Spleen (tissue), 11 donors: ENCODE results near the gene HS2ST1. TPM values are rescaled to one million over a fixed set of nuclear protein-coding genes. Genes with fewer than 3 reads are reported as not detected.
"Not testable (repeated sequence)": the region's sequence is repeated elsewhere in the genome, so short reads cannot be mapped to it uniquely, and the experiment has no call there.

ENCODE experiments used
- DNase-seq: peaks from one replicate; pipeline ENCODE4 v3.0.0-alpha.2; 2020
- H3K27ac ChIP-seq, 8 donors: fragments of 200-600 bp; sonication (generic) in 7 of 8; 1 replicate in 4 of 8; 2 replicates in 4 of 8; pipeline versions ENCODE4 v1.5.0 to v1.8.0; 2016 to 2021; ENCODE audit warnings: inconsistent platforms in 4 of 8, mild to moderate bottlenecking in 4 of 8, moderate library complexity in 1 of 8
- H3K27me3 ChIP-seq, 7 donors: fragments of 200-600 bp; sonication (generic) in 6 of 7; replicated peaks in 1 of 7; 1 replicate in 4 of 7; 2 replicates in 3 of 7; pipeline versions ENCODE4 v1.5.0 to v1.8.0; 2016 to 2021; ENCODE audit warnings: inconsistent platforms in 3 of 7, mild to moderate bottlenecking in 1 of 7
- H3K36me3 ChIP-seq, 6 donors: fragments of 200-600 bp; sonication (generic) in 5 of 6; 1 replicate in 4 of 6; 2 replicates in 2 of 6; pipeline versions ENCODE4 v1.5.0 to v1.8.0; 2016 to 2021; ENCODE audit warnings: inconsistent platforms in 2 of 6
- H3K4me1 ChIP-seq, 6 donors: fragments of 200-600 bp; sonication (generic) in 5 of 6; 1 replicate in 3 of 6; 2 replicates in 3 of 6; pipeline versions ENCODE4 v1.5.0 to v1.8.0; 2016 to 2021; ENCODE audit warnings: inconsistent platforms in 3 of 6
- H3K4me3 ChIP-seq, 8 donors: fragments of 200-600 bp; sonication (generic) in 7 of 8; 1 replicate in 4 of 8; 2 replicates in 4 of 8; pipeline versions ENCODE4 v1.5.0 to v1.8.0; 2016 to 2021; ENCODE audit warnings: inconsistent platforms in 4 of 8, mild to moderate bottlenecking in 4 of 8, moderate library complexity in 2 of 8
- H3K9me3 ChIP-seq, 8 donors: fragments of 200-600 bp; sonication (generic) in 7 of 8; 1 replicate in 4 of 8; 2 replicates in 4 of 8; pipeline versions ENCODE4 v1.5.0 to v1.8.0; 2016 to 2021; ENCODE audit warnings: inconsistent platforms in 4 of 8
- POLR2A ChIP-seq, 3 donors: fragments of 450-650 bp; IDR thresholded peaks; one replicate each; pipeline ENCODE4 v1.5.1; 2017; ENCODE audit warnings: antibody characterized with exemption in 3 of 3, mild to moderate bottlenecking in 1 of 3
- POLR2AphosphoS5 ChIP-seq, 3 donors: sonication (generic); formaldehyde crosslinking; IDR thresholded peaks; one replicate each; pipeline ENCODE4 v1.5.1; 2017; ENCODE audit warnings: antibody characterized with exemption in 3 of 3
- WGBS, 5 donors: extraction: QIAGEN DNeasy Blood & Tissue Kit in 3 of 5; methylation state at CpG; one replicate each; pipeline versions ENCODE4 v1.1.5 to v1.1.7; 2013 to 2018; 5-methylcytosine and 5-hydroxymethylcytosine counted together
- intact Hi-C: fragments of 100-400 bp; cut with DNase I; formaldehyde crosslinking; loops from one replicate; pipeline ENCODE4 v1.15.0; 2023; ENCODE audit warnings: low total_unique reads
- polyA plus RNA-seq, 3 donors: library from polyadenylated mRNA; stranded (reverse); fragments of 200-250 nt; gene quantifications; one replicate each; pipeline ENCODE4 v1.2.1, GENCODE V29; 2013
- total RNA-seq, 7 donors: library from RNA; depleted of rRNA in 3 of 7; stranded (reverse); fragments of >200 nt in 3 of 7; fragmentation: NEBNext Ultra II Directional in 4 of 7; extraction: Animal tissue kit (Norgen Biotek cat#: 25700) in 4 of 7; gene quantifications; one replicate each; pipeline versions ENCODE4 v1.1.0 to v1.2.1, GENCODE V29; 2016 to 2021
- TF ChIP-seq, protein P1 (sequence below), 11 experiments: fragments of 200-600 bp in 7 of 11; fragments of 450-650 bp in 4 of 11; sonication (generic) in 4 of 11; IDR thresholded peaks in 8 of 11; conservative IDR thresholded peaks in 3 of 11; 1 replicate in 7 of 11; 2 replicates in 4 of 11; pipeline versions ENCODE4 v1.4.0 to v1.8.0; 2016 to 2021; ENCODE audit warnings: antibody characterized with exemption in 11 of 11, inconsistent platforms in 4 of 11, mild to moderate bottlenecking in 1 of 11
- donor health status: healthy with polysubstance abuse.
- donor health status: DM: no; HTN: no; CAD: no; lungs with moderate emphysema.
- donor health status: DM: no; HTN: no; CAD: no.
- donor health status: Bipolar disorder and iron deficiency.
- donor health status: healthy.
- donor health status: DM: no; HTN: no; CAD: no.
- donor health status: DM: yes; HTN: yes; CAD: no.

The HS2ST1 gene
- total and polyA plus RNA-seq, 10 donors, result 4.6 to 32.9 (median 22.3) TPM

DNA sequence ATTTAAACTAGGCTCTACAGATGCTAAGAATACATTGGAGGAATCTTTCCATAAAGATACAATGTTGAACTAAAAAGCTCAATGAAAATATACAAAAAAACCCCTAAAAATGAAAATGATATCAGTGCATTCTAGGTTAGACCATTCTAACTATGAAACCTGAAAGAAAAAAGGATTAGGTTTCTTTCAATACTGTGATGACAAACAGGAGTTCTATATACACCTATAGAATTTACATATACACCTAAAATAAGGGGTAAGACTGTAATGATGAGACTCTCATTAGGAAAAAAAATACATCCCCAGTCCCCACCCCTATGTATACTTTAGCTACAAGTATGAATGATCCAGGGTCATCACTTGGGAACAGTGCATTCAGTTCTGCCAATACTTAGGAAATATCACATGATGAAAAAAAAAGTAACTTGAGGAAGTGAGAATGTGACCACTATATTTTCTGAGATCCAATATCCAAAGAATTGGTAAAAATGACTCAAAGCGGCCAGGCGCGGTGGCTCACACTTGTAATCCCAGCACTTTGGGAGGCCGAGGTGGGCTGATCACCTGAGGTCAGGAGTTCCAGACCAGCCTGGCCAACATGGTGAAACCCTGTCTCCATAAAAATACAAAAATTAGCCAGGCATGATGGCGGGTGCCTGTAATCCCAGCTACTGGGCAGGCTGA lies 26.8 kb upstream of the HS2ST1 start:
- TF ChIP-seq POLR2A (IDR thresholded peaks at IDR 0.05) (no peak), POLR2AphosphoS5 (IDR thresholded peaks at IDR 0.05) (no peak)
- TF ChIP-seq, protein P1, sequence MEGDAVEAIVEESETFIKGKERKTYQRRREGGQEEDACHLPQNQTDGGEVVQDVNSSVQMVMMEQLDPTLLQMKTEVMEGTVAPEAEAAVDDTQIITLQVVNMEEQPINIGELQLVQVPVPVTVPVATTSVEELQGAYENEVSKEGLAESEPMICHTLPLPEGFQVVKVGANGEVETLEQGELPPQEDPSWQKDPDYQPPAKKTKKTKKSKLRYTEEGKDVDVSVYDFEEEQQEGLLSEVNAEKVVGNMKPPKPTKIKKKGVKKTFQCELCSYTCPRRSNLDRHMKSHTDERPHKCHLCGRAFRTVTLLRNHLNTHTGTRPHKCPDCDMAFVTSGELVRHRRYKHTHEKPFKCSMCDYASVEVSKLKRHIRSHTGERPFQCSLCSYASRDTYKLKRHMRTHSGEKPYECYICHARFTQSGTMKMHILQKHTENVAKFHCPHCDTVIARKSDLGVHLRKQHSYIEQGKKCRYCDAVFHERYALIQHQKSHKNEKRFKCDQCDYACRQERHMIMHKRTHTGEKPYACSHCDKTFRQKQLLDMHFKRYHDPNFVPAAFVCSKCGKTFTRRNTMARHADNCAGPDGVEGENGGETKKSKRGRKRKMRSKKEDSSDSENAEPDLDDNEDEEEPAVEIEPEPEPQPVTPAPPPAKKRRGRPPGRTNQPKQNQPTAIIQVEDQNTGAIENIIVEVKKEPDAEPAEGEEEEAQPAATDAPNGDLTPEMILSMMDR (IDR thresholded peaks at IDR 0.05 in 8 of 11, conservative IDR thresholded peaks at IDR 0.05 in 3 of 11), result no peak
- DNase-seq, result no peak
- Histone ChIP-seq H3K36me3 (peaks cover 0 to 47% (median 2%) of the 10 kb centered on the region in 6 donors), H3K9me3 (no peaks in the 10 kb centered on the region), H3K27me3 (no peaks in the 10 kb centered on the region), H3K27ac (no peak overlapping the region), H3K4me3 (no peak overlapping the region), H3K4me1 (peaks cover 0 to 26% (median 8%) of the 10 kb centered on the region in 6 donors)
- intact Hi-C loops, result no loop called here
- WGBS, 5 donors, result 89 to 96% (median 92%) methylated on average over 5 of the region's 5 CpGs

DNA sequence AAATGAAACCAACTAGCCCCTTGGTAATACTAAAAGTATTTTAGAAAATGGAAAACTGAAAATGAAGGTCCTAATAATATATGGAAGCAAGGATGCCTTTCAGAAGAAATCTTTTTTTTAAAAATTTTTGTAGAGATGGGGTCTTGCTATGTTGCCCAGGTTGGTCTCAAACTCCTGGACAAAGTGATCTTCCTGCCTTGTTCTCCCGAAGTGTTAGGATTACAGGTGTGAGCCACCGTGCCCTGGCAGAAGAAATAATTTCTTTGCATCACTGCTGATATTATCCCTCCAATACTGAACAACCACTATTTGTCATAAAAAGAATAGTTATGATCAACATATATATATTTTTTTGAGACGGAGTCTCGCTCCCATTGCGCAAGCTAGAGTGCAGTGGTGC lies 26.1 kb upstream of the HS2ST1 start:
- Histone ChIP-seq H3K4me1 (peaks cover 0 to 23% (median 8%) of the 10 kb centered on the region in 6 donors), H3K36me3 (peaks cover 0 to 49% (median 2%) of the 10 kb centered on the region in 6 donors), H3K27ac (no peak overlapping the region), H3K9me3 (no peaks in the 10 kb centered on the region), H3K27me3 (no peaks in the 10 kb centered on the region), H3K4me3 (no peak overlapping the region)
- TF ChIP-seq POLR2A (IDR thresholded peaks at IDR 0.05) (no peak), POLR2AphosphoS5 (IDR thresholded peaks at IDR 0.05) (no peak)
- TF ChIP-seq, protein P1 (IDR thresholded peaks at IDR 0.05 in 8 of 11, conservative IDR thresholded peaks at IDR 0.05 in 3 of 11), result no peak
- DNase-seq, result no peak
- WGBS, 5 donors, result 94 to 98% (median 97%) methylated on average over 5 of the region's 5 CpGs
- intact Hi-C loops, result no loop called here

DNA sequence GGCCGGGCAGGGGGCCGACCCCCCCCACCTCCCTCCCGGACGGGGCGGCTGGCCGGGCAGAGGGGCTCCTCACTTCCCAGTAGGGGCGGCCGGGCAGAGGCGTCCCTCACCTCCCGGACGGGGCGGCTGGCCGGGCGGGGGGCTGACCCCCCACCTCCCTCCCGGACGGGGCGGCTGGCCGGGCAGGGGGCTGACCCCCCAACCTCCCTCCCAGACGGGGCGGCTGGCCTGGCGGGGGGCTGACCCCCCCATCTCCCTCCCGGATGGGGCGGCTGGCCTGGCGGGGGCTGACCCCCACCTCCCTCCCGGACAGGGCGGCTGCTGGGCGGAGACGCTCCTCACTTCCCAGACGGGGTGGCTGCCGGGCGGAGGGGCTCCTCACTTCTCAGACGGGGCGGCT lies 15.0 kb upstream of the HS2ST1 start:
- H3K27ac ChIP-seq, H3K4me3 ChIP-seq, intact Hi-C loops, H3K27me3 ChIP-seq, H3K9me3 ChIP-seq: not testable (repeated sequence)
- Histone ChIP-seq H3K36me3 (peaks cover 0 to 78% (median 16%) of the 10 kb centered on the region in 6 donors), H3K4me1 (peaks cover 0 to 32% (median 13%) of the 10 kb centered on the region in 6 donors)
- DNase-seq, result peak; percentile 48
- WGBS, 5 donors, result 90 to 100% (median 98%) methylated on average over 4 to 28 of the region's 33 CpGs; no CpG with 5 or more reads in 2 of the 5 donors

DNA sequence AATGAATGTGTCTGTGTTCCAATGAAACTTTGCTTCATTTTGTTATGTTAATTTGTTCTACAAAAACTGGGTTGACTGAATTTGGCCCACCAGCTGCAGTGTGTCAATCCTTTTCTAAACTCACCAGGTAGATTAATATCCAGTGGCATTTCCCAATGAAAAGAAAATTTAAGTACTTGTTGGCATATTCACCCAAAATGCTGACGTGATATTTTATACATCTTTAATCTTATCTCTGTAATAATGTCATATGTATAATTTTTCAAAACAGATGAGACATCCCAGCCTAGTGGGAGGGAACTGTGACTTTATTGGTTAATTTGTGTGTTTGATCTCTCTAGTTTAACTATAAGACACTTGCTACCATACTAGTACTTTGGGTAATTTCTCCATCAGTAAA lies 8.6 kb upstream of the HS2ST1 start:
- intact Hi-C loops, result no loop called here
- WGBS, 5 donors, result 0 to 91% (median 52%) methylated on average over 1 of the region's 1 CpG

DNA sequence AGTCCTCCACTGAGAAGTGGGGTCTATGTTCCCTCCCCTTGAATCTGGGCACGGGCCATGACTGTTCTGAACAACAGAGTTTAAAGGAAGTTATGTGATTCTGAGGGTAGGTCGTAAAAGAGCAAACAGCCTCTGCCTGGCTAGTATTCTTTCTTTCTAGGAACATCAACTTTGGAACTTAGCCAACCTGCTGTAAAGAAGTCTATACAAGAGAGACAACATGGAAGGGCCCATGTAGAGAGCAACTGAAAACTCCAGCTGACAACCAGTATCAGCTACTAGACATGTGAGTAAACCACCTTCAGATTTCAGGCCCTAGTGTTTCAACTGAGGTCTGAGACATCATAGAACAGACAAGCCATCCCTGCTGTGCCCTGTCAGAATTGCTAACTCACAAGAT lies 8.0 kb upstream of the HS2ST1 start:
- H3K27ac ChIP-seq, result no peak overlapping the region
- no peak for TF ChIP-seq POLR2A (IDR thresholded peaks at IDR 0.05)
- TF ChIP-seq, protein P1 (IDR thresholded peaks at IDR 0.05 in 8 of 11, conservative IDR thresholded peaks at IDR 0.05 in 3 of 11), result no peak
- TF ChIP-seq POLR2AphosphoS5 (IDR thresholded peaks at IDR 0.05), result no peak
- H3K4me1 ChIP-seq, result peaks cover 3 to 89% (median 63%) of the 10 kb centered on the region in 6 donors
- WGBS, 5 donors, result 17 to 44% (median 41%) methylated on average over 2 of the region's 2 CpGs
- peaks cover 0 to 63% (median 11%) of the 10 kb centered on the region in 6 donors for H3K36me3 ChIP-seq
- intact Hi-C loops, result no loop called here
- no peaks in the 10 kb centered on the region for H3K9me3 ChIP-seq
- no peak overlapping the region for H3K4me3 ChIP-seq
- H3K27me3 ChIP-seq, result no peaks in the 10 kb centered on the region
- no peak for DNase-seq

More for the DNA sequence above, 8.6 kb upstream of the HS2ST1 start:
- H3K9me3 ChIP-seq, result no peaks in the 10 kb centered on the region
- H3K27ac ChIP-seq, result no peak overlapping the region
- no peak overlapping the region for H3K4me3 ChIP-seq
- peaks cover 3 to 84% (median 57%) of the 10 kb centered on the region in 6 donors for H3K4me1 ChIP-seq
- H3K27me3 ChIP-seq, result no peaks in the 10 kb centered on the region
- no peak for DNase-seq
- peaks cover 0 to 65% (median 13%) of the 10 kb centered on the region in 6 donors for H3K36me3 ChIP-seq
- TF ChIP-seq POLR2AphosphoS5 (IDR thresholded peaks at IDR 0.05), result no peak
